ENCODE data around the gene RGL1.

Gene RGL1

DNA sequence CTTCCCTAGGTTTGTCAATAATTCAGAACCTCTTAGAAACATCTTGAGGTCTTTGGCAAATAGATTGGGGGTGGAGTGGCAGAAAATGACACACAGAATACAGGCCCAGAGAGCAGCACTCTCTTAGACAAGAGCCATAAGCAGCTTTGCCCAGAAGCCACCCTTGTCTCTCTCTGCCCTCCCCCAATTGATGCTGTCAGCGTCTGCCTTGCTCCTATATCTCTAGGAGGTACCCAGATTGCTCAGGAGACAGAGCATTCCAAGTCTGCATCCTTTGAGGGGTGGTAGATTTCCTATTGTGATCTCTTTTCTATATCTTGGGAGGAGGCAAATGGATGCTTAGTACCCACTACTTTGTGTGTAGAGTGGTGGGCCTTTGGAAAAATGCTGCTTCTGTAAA, 1.8 kb downstream of the RGL1 start:
- H3K36me3 Mint-ChIP-seq (ENCODE audit: low read depth), result peaks cover 10% of the 10 kb centered on the region
- H3K27ac Mint-ChIP-seq, result no peak overlapping the region
- peaks cover 35% of the 10 kb centered on the region for H3K27me3 Mint-ChIP-seq
- H3K9me3 Mint-ChIP-seq, result peaks cover 9% of the 10 kb centered on the region
- peaks cover 6% of the 10 kb centered on the region for H3K4me1 Mint-ChIP-seq (ENCODE audit: low read depth)
- H3K4me3 Mint-ChIP-seq, result no peak overlapping the region

DNA sequence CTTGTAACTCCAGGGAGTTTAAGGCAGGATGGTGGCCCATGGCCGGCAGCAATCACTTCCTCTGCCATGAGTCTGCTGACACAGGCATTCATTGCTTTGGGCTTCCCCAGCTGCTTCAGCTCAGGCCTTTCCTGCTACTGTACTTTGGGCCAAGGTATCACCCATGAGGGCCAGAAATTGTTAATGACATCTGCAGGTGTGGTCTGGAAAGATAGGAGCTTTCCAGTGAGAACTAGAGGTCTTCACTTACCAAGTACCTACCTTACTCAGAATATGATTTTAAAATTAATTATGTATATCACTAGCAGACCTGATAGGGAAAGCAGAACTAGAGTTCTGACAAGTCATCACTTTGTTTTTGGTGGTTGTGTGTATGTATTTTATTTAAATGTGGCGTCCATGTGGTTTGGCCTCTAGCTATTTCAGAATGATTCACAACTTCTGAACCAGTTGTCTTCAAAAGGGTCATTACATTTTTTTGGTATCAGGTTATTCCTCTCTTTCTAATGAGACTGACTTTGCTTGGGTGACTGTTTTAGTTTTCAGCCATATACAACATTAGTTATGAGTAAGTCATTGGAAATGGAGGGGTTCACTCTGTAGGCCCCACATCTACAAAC, 2.7 kb downstream of the RGL1 start:
- peaks cover 3% of the 10 kb centered on the region for H3K9me3 Mint-ChIP-seq

DNA sequence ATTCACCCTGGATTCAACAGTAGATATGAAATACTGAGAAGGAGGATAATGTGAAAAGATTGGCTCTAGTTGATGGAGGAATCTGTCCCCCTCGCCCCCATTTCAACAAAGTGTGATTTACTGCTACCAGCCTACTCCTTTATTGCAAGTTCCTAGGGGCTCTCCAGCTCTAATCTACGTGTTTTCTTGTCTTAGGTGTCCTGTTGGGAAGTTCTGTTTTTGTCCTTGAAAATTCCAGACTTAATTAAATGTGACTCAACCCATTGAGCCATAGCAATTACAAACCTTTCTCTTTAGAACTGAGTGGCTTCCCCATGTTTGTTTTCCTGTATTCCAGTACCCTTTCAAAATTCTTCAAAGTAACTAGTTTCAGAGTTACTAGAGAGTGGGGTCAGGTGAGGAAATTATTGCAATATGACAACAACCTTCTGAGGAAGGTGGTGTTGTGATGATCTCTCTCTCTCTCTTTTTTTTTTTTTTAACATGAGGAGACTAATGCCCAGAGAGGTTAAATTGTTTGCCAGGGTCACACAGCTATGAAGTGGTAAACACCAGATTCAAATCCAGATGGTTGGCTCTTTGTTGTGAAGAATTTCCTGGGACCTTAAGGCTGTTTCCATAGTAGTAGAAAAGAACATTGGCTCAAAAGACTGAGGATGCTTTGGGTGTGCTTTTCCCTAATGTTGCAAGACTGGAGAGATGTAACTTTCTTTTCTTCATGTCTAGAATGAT, 3.5 kb downstream of the RGL1 start:
- Mint-ChIP-seq H3K9me3 (peaks cover 3% of the 10 kb centered on the region), H3K27me3 (peaks cover 31% of the 10 kb centered on the region), H3K4me3 (no peak overlapping the region), H3K4me1 (ENCODE audit: low read depth) (peaks cover 6% of the 10 kb centered on the region), H3K27ac (no peak overlapping the region), H3K36me3 (ENCODE audit: low read depth) (no peaks in the 10 kb centered on the region)

More for the DNA sequence above, 2.7 kb downstream of the RGL1 start:
- peaks cover 31% of the 10 kb centered on the region for H3K27me3 Mint-ChIP-seq
- peaks cover 5% of the 10 kb centered on the region for H3K36me3 Mint-ChIP-seq (ENCODE audit: low read depth)
- no peak overlapping the region for H3K4me3 Mint-ChIP-seq
- H3K4me1 Mint-ChIP-seq (ENCODE audit: low read depth), result peaks cover 6% of the 10 kb centered on the region
- H3K27ac Mint-ChIP-seq, result no peak overlapping the region

DNA sequence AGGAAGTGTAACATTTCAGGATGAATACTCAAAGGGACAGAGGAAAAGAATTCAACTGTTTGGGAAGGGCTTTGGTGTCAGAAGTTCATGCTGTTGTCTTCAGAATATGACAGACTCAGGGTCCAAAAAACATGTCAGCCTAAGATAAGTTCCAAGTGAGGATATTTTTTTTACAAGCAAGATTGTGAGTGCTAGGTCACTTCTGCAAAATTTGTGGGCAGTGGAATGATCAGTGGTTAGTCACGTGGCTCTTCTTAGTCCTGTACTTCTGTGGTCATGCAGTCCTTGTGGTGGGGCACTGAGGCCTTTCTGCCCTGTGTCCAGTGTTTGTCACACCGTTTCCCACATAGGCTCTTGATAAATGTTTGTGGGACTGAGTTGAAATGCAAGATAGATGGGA, 5.2 kb downstream of the RGL1 start:
- H3K27me3 Mint-ChIP-seq, result peaks cover 31% of the 10 kb centered on the region
- H3K9me3 Mint-ChIP-seq, result peaks cover 3% of the 10 kb centered on the region
- no peak overlapping the region for H3K4me3 Mint-ChIP-seq
- peaks cover 6% of the 10 kb centered on the region for H3K4me1 Mint-ChIP-seq (ENCODE audit: low read depth)
- H3K27ac Mint-ChIP-seq, result no peak overlapping the region
- no peaks in the 10 kb centered on the region for H3K36me3 Mint-ChIP-seq (ENCODE audit: low read depth)

DNA sequence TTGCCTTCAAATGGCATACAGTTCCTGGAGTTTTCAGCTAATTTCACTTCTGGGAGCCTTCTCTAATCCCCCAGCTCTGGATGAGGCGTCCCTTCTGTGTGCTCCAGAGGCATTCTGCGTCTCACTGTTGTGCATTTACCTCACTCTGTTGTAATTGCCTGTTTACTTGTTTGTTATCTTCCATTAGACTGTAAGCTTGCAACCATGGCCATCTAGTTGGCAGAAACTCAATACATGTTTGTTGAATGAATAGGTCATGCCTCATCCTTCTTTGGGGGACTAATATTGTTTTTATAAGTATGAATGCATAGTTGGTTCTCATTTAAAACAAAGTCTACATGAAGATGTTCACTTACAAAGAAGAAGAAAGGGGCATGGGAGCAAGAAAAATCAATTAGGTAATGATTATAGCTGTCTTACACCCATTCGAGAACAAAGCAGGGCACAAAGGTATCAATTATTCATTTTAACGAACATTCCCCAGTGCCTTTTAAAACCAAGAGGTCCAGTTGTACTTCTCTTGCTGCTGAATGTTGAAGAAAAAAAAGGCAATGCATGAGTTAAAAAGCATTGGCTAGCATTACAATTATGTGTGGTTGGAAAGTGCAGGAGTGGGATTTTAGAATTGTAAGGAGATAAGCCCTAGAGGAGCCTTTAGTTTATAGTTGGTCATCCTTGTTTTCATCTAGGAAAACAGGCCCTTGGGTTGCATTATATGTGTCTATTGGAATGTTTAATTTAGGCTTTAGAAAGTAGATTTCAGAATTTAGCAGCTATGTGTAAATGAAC, 6.0 kb downstream of the RGL1 start:
- Mint-ChIP-seq H3K4me3 (no peak overlapping the region), H3K9me3 (peaks cover 3% of the 10 kb centered on the region), H3K27me3 (peaks cover 26% of the 10 kb centered on the region)

DNA sequence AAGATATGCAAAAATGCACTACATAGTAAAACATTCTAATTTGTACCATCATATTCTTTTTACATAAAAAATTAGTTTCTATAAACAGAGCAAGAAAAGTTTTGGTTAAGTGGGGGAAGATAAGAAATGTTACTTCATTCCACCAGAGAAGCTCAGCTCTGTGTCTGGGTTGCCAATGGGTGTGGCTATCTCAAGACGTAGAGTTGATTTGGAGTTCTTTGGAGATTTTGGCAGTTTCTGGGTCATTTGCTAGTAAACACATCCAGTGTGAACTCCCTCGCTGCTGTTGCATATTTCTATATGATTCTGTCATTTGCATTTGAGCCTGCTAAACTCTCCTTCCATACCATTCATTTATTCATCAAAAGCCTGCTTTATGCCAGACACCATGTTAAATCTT, 7.2 kb downstream of the RGL1 start:
- no peak overlapping the region for H3K4me3 Mint-ChIP-seq
- H3K4me1 Mint-ChIP-seq (ENCODE audit: low read depth), result no peaks in the 10 kb centered on the region
- peaks cover 15% of the 10 kb centered on the region for H3K27me3 Mint-ChIP-seq
- H3K36me3 Mint-ChIP-seq (ENCODE audit: low read depth), result no peaks in the 10 kb centered on the region
- H3K27ac Mint-ChIP-seq, result no peak overlapping the region
- peaks cover 3% of the 10 kb centered on the region for H3K9me3 Mint-ChIP-seq

More for the DNA sequence above, 6.0 kb downstream of the RGL1 start:
- Mint-ChIP-seq H3K36me3 (ENCODE audit: low read depth) (no peaks in the 10 kb centered on the region), H3K4me1 (ENCODE audit: low read depth) (no peaks in the 10 kb centered on the region), H3K27ac (no peak overlapping the region)

DNA sequence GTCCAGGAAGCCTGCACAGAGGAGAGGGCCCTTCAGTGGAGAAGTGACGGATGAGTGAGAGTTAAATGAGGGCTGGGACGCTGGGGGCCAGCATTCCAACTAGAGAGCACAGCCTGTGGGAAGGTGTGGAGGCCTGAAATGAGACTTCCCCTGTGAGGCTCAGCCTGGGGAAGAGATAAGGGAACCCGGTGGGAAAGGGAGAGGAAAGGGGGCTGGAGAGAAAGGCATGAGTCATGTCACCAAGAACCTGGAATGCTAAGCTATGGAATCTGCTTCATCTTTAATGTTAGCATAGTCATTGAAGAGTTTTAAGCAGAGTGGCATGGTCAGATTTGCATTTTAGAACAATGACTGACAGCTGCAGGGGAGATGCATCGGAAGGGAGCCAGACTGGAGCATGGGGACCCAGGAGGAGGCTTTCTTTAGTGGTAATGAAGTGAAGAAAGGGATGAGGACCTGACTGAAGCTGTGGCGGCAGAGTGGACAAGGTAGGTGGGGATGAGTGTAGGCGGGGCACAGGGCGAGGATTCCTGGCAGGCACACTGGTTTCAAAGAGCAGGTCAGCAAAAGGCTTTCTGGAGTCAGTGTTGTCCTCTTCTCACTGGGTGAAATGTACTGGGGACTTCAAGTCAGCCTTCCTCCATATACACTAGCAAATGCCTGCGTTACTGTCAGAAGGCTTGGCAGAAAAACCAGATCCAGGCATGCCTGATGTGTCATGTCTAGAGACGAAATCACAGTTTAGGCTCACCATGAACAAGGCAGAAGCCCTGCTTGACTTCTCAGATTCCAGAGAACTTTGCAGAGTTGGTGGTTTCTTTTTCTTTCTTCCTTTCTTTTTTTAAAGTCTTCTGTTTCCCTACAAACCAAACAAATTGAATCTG, 8.0 kb downstream of the RGL1 start:
- no peak overlapping the region for H3K4me3 Mint-ChIP-seq
- H3K27me3 Mint-ChIP-seq, result peaks cover 13% of the 10 kb centered on the region
- H3K36me3 Mint-ChIP-seq (ENCODE audit: low read depth), result no peaks in the 10 kb centered on the region
- no peak overlapping the region for H3K27ac Mint-ChIP-seq
- no peaks in the 10 kb centered on the region for H3K4me1 Mint-ChIP-seq (ENCODE audit: low read depth)
- peaks cover 3% of the 10 kb centered on the region for H3K9me3 Mint-ChIP-seq

DNA sequence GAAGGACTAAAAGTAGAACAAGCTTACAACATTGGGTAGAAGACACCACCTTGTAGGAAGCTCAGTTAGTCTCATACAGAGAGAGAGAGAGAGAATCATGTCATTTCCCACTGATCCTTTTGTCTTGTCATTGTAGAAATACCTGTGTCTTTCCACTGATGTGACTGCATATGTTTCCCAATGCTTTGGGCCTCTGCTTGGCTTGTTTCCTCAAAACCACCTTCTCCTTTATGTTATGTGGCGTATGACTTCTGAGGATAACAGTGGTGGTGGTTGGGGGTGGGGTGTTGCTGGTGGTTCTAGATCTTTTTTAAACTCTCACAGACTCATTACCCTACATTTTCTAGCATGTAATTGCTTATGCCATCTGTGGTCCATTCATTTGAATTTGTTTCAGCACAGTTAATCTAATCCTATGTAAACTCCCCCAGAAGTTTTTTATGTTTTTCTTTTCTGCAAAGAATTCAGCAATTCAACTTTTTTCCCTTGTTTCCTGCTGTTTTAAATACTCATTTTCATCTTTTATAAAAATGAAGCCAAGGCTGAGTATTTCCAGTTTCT, 9.3 kb downstream of the RGL1 start:
- no peak overlapping the region for H3K27ac Mint-ChIP-seq
- no peaks in the 10 kb centered on the region for H3K36me3 Mint-ChIP-seq (ENCODE audit: low read depth)
- peaks cover 3% of the 10 kb centered on the region for H3K9me3 Mint-ChIP-seq

DNA sequence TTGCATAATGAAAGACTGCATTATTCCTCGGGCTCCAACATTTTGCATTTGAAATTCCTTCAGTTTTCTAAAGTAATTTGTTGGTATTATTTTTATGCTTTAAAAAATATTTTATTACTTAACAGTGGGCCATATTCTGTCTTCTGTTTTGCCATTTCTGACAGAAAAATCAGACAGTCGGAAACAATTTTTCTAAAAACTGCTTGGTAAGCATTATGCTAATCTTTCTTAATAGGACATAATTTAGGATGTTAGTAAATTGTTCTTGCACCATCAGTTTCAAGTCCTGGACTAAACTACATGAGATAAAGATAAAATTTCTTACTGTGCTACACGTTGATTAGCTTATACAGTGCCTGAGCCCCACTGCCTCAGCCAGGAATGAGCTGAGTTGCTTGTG, 11.2 kb downstream of the RGL1 start:
- H3K27ac Mint-ChIP-seq, result no peak overlapping the region
- H3K4me3 Mint-ChIP-seq, result no peak overlapping the region
- no peaks in the 10 kb centered on the region for H3K36me3 Mint-ChIP-seq (ENCODE audit: low read depth)
- H3K9me3 Mint-ChIP-seq, result no peaks in the 10 kb centered on the region
- no peaks in the 10 kb centered on the region for H3K4me1 Mint-ChIP-seq (ENCODE audit: low read depth)
- no peaks in the 10 kb centered on the region for H3K27me3 Mint-ChIP-seq

More for the DNA sequence above, 9.3 kb downstream of the RGL1 start:
- no peaks in the 10 kb centered on the region for H3K4me1 Mint-ChIP-seq (ENCODE audit: low read depth)
- H3K27me3 Mint-ChIP-seq, result peaks cover 3% of the 10 kb centered on the region
- no peak overlapping the region for H3K4me3 Mint-ChIP-seq

DNA sequence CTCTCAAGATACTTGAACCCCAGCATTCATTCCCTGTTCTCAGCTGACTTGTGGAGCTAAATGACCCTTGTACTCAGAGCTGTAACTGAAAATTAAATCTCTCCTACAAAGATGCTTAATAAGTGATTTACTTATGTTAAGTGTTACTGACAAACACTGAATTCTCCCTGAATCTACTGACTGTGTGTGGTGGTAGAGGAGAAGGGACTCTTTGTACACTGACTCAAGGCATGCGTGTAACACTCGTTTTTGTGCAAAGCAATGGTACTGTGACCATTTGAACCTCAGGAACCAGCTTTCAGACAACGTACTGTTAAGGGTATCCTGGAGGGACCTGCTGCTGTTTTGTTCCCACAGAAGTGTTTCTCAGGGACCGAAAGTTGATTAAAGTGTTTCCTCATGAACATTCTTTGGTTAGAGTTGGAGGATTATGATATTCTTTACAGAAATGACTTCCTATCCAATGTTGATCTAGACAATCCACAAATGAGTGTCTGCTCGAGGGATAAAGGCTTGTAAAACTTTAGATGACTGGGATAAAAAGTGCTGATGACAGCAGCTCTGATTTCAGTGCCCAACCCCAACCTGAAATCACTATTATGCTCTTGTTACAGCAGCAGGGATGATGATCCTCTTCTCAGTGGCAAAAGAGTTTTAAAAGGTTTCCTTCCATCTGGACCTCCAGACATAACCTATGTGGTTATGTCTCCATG, 12.8 kb downstream of the RGL1 start:
- no peaks in the 10 kb centered on the region for H3K4me1 Mint-ChIP-seq (ENCODE audit: low read depth)
- no peaks in the 10 kb centered on the region for H3K27me3 Mint-ChIP-seq
- H3K36me3 Mint-ChIP-seq (ENCODE audit: low read depth), result no peaks in the 10 kb centered on the region
- no peaks in the 10 kb centered on the region for H3K9me3 Mint-ChIP-seq
- H3K4me3 Mint-ChIP-seq, result no peak overlapping the region
- no peak overlapping the region for H3K27ac Mint-ChIP-seq

DNA sequence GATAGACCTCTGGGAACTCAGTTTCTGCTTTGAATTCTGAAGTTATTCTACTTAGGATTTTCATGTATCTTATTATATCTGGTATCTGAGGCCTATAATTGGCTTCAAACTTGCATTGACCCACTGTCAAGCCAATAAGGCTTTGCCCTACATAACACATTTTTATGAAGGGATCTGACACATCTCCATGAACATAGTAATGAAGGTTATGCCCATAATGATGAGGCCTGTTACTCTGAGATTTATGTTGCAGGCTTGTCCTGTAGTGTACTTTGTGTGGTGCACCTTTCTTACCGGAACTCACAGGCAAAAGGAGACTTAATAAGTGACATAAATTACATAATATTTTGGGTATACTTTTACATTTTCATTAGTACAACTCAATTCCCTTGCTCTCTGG, 14.1 kb downstream of the RGL1 start:
- Mint-ChIP-seq H3K4me1 (ENCODE audit: low read depth) (no peaks in the 10 kb centered on the region), H3K27me3 (no peaks in the 10 kb centered on the region), H3K27ac (no peak overlapping the region), H3K36me3 (ENCODE audit: low read depth) (no peaks in the 10 kb centered on the region), H3K9me3 (no peaks in the 10 kb centered on the region), H3K4me3 (no peak overlapping the region)

DNA sequence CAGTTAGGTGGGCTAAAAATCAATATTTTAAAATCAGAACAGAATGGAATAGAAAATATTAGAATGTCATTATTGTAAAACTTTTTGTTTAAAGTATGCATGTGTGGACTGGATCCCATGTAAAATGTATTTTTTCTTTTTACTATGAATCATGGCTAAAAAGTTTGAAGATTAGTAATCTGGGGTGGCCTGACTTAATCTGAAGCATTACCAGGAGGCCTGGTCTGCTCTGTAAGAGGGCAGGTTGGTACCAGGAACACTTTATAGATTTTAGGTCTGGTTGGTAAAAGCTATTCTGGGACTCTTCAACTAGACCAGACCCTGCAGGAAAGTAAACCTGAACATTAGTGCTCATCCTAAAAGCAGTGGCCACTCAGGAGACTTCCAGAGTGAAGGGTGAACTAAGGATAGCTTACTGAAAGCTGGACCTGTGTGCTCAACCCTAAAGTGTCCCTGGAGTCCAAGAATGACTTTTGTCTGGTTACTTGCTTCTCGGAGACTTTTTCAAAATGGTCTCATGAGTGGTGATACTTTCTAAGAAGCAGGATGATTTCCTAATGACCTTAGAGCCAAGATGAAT, 16.5 kb downstream of the RGL1 start:
- H3K4me1 Mint-ChIP-seq (ENCODE audit: low read depth), result no peaks in the 10 kb centered on the region

DNA sequence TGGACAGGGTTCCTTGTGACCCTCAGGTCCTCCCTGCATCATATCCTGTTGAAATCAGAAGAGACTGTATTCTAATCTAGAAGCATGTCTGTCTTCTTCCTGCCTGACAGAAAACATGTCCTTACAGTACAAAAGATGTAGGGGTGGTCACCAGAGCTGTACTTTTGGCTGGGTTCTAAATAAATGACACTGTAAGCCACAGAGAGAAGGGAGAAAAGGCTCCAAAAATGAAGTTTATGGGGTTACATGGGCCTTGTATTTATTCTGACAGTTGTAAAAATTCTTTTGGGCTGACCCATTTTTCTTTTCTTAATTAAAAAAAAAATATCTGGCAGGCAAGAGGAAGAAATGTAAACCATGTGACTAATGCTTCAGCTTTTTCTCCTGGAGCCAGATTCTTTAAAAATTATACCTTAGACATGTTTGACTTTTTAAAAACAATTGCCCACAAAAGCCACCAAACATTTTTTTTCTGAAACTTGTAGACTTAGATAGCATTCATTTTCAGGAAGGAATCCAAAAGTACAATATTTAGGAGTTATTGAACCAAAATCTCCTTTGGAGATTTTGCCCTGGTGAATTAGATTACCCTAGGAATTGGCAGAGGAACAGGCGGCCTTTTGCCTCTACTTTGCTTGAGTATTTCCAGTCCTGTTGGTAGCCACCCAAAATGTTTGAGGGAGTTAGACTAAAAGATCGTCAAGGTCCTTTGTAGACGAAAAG, 17.1 kb downstream of the RGL1 start:
- Mint-ChIP-seq H3K4me3 (no peak overlapping the region), H3K27ac (no peak overlapping the region), H3K27me3 (no peaks in the 10 kb centered on the region), H3K4me1 (ENCODE audit: low read depth) (no peaks in the 10 kb centered on the region), H3K36me3 (ENCODE audit: low read depth) (no peaks in the 10 kb centered on the region), H3K9me3 (no peaks in the 10 kb centered on the region)

More for the DNA sequence above, 16.5 kb downstream of the RGL1 start:
- no peaks in the 10 kb centered on the region for H3K27me3 Mint-ChIP-seq
- H3K27ac Mint-ChIP-seq, result no peak overlapping the region
- no peak overlapping the region for H3K4me3 Mint-ChIP-seq
- no peaks in the 10 kb centered on the region for H3K36me3 Mint-ChIP-seq (ENCODE audit: low read depth)
- no peaks in the 10 kb centered on the region for H3K9me3 Mint-ChIP-seq
